Neuron (in vitro differentiated cells): Measurements from ENCODE around the gene ZNFX1.
"Not testable (repeated sequence)": the region's sequence is repeated elsewhere in the genome, so short reads cannot be mapped to it uniquely, and the experiment has no call there.

ENCODE experiments used
- H2AFZ ChIP-seq: one replicate; pipeline ENCODE4 v1.6.1; 2013; ENCODE audit warnings: low read depth, mild to moderate bottlenecking, inconsistent platforms, low read length, moderate library complexity
- H3K27me3 ChIP-seq: one replicate; pipeline ENCODE4 v1.6.1; 2013; ENCODE audit warnings: low read length; ENCODE audit not compliant: insufficient read depth
- H3K36me3 ChIP-seq: one replicate; pipeline ENCODE4 v1.6.1; 2013; ENCODE audit warnings: low read length; ENCODE audit not compliant: insufficient read depth
- H3K4me1 ChIP-seq: one replicate; pipeline ENCODE4 v1.6.1; 2013; ENCODE audit warnings: low read length; ENCODE audit not compliant: insufficient read depth
- H3K4me3 ChIP-seq: 2 replicates; pipeline ENCODE4 v1.5.1; 2013; ENCODE audit warnings: mild to moderate bottlenecking, low read length, moderate library complexity
- H3K9me3 ChIP-seq: one replicate; pipeline ENCODE4 v1.6.1; 2013; ENCODE audit warnings: low read length

ZNFX1 gene

DNA sequence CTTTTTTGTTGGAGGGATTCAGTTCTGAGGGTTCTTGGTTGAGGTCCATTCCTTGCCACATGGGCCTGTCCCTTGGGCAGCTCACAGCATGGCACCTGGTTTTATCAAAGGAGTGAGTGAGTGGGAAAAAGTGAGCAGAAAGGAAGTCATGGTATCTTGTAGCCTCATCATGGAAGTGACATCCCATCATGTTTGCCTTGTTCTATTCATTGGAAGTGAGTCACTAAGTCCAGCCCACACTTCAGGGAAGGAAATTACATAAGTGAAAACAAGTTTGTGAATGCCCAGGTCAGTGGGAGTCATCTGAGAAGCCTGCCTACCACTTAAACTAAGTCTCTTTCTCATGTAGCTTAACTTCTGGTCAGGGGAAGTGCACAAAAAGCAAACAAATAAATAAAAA, 32.8 kb upstream of the ZNFX1 start:
- Histone ChIP-seq H2AFZ (no peak overlapping the region), H3K36me3 (no peaks in the 10 kb centered on the region), H3K4me3 (no peak overlapping the region), H3K9me3 (no peaks in the 10 kb centered on the region), H3K4me1 (no peaks in the 10 kb centered on the region), H3K27me3 (peaks cover 9% of the 10 kb centered on the region)

DNA sequence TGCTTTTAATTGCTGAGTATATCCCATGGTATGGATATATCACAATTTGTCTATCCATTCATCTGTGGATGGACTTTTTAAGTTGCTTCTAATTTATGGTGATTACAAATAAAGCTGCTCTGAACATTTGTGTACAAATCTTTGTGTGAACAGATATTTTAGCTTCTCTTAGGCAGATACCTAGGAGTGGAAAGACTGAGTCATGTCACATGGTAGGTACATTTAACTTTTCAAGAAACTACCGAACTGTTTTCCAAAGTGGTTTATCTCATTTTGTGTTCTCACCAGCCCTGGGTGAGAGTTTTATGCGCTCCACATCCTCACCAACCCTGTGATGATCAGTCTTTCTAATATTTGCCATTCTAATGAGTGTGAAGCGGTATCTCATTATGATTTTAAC, 31.0 kb upstream of the ZNFX1 start:
- no peaks in the 10 kb centered on the region for H3K9me3 ChIP-seq
- no peak overlapping the region for H3K4me3 ChIP-seq
- no peaks in the 10 kb centered on the region for H3K36me3 ChIP-seq
- H3K27me3 ChIP-seq, result peaks cover 3% of the 10 kb centered on the region
- H3K4me1 ChIP-seq, result no peaks in the 10 kb centered on the region
- H2AFZ ChIP-seq, result no peak overlapping the region

DNA sequence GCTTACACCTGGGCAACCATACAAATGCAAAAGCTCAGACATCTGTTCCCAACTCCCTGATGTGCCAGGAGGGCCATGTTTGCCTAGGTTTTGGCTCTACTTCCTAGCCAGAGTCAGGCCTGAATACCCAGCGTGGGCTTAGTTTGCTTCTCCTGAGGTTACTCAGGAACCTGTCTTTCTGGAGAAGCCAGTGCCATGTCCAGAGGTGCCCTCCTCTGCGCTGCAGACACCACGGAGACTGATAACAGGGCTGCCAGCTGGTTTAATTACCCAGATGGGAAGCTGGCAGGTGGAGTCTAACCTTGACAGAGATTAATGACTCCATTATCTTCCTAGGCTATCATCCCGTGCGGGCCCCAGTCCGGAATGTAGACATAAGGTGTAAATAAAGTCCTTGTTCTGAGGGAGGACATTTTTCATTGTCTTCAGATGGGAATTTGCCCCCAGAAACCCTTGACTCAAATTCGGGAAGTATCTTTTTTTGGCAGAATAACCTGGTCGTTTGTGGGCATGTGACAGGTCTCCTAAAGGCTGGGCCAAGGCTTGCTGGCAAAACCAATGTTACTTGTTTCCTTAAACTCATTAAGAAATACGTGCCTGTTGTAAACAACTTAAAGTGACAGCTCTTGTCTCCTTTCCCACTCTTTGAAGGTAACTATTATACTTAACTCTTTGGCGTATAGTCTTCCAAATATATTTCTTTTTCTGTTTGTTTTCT, 29.2 kb upstream of the ZNFX1 start:
- Histone ChIP-seq H3K4me1 (no peaks in the 10 kb centered on the region), H3K9me3 (no peaks in the 10 kb centered on the region), H3K4me3 (no peak overlapping the region), H2AFZ (no peak overlapping the region), H3K36me3 (no peaks in the 10 kb centered on the region), H3K27me3 (no peaks in the 10 kb centered on the region)

DNA sequence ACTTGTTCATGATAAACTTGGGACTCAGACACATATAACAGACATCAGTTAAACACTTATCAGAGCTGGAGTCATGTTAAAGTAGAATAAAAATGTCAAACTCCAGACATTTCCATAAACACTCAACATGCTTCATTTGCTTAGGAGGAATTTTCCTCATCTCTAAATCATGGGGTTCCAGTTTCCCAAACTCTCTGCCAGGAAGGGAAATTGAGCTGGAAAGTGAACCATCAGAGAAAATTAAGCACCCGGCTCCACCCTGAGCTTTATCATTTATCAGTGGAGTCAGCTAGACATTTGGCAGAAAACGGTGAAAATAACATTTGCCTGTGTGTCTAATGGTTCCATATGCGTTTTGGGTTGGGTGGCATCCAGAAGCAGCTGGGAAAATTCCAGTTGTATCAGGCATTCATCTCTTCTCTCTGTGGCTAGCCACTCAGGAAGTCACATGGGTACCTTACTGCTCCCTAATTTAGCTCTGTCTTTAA, 25.3 kb upstream of the ZNFX1 start:
- Histone ChIP-seq H3K4me3 (no peak overlapping the region), H3K9me3 (no peaks in the 10 kb centered on the region), H3K4me1 (no peaks in the 10 kb centered on the region), H3K27me3 (no peaks in the 10 kb centered on the region), H2AFZ (no peak overlapping the region), H3K36me3 (no peaks in the 10 kb centered on the region)

DNA sequence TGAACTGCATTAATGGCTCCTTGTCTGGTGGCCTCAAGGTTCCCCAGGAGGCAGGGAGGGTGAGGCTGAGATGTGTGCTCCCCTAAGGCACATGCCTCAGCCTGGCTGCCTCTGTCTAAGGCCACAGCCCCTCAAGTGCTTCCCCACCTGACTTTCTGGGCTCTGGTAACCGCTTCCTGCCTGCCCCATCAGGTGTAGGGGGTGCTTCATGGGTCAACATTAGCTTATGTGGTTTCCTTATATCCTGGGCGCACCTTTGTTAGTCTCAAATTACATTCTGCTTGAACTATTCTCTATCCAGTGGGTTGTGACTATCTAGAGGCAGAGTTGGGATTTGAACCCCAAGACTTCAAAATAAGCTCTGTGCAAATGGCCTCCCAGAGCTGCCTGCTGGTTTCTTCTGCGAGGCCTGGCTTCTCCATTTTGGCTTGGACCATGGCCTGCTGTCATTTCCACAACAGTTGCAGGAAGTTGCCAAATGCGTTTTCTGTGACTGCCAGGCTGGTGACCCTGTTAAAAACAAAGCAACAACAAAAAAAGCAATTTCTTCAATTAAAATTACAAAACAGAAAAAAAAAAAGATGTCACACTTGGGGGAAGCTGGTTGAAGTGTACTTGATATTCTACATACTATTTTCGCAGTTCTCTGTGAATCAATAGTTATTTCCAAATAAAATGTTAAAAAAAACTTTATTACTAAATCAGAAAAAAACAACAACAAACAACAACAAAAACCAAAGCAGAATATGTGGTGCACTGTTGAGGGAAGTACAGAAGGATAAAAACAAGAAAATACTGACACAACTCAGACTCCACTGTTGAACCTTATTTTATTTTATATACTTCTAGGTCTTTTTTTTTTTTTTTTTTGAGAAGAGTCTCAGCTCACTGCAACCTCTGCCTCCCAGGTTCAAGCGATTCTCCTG, 20.0 kb upstream of the ZNFX1 start:
- Histone ChIP-seq H2AFZ (no peak overlapping the region), H3K27me3 (no peaks in the 10 kb centered on the region), H3K36me3 (peaks cover 8% of the 10 kb centered on the region), H3K9me3 (no peaks in the 10 kb centered on the region), H3K4me3 (no peak overlapping the region), H3K4me1 (no peaks in the 10 kb centered on the region)

DNA sequence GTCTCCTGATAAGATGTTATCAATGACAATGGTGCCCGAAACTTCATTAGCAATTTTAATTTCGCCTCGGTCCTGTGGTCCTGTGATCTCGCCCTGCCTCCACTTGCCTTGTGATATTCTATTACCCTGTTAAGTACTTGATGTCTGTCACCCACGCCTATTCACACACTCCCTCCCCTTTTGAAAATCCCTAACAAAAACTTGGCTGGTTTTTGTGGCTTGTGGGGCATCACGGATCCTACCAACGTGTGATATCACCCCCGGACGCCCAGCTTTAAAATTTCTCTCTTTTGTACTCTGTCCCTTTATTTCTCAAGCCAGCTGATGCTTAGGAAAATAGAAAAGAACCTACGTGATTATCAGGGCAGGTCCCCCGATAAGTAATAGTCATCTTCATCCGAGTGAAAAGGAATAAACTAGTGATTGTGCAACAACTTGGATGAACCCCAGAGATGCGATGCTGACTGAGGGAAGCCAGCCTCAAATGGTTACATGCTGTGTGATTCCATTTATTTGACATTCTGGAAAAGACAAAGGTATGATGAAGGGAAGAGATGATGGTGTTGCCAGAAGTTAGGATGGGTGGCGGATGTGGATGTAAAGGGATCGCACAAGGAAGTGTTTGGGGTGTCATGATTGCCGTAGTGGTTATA, 16.3 kb upstream of the ZNFX1 start:
- H3K36me3 ChIP-seq, result peaks cover 30% of the 10 kb centered on the region
- not testable (repeated sequence) for H2AFZ ChIP-seq, H3K4me3 ChIP-seq, H3K4me1 ChIP-seq, H3K27me3 ChIP-seq, H3K9me3 ChIP-seq

DNA sequence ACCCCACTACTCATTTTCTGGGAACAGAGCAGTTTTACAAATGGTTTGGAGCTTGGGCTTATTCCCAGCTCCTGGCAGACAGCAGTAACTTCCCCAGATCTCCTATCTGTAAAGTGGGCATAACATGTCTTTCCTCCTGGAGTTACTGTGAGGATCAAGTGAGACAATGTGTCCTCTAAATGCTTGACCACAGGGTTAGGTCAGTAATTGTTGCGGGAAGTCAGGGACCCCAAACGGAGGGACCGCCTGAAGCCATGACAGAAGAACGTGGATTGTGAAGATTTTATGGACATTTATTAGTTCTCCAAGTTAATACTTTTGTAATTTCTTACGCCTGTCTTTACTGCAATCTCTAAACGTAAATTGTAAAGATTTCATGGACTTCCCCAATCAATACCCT, 15.3 kb upstream of the ZNFX1 start:
- H3K27me3 ChIP-seq, result no peaks in the 10 kb centered on the region
- no peaks in the 10 kb centered on the region for H3K9me3 ChIP-seq
- H3K4me1 ChIP-seq, result no peaks in the 10 kb centered on the region
- H3K4me3 ChIP-seq, result no peak overlapping the region
- no peak overlapping the region for H2AFZ ChIP-seq
- H3K36me3 ChIP-seq, result peaks cover 40% of the 10 kb centered on the region

DNA sequence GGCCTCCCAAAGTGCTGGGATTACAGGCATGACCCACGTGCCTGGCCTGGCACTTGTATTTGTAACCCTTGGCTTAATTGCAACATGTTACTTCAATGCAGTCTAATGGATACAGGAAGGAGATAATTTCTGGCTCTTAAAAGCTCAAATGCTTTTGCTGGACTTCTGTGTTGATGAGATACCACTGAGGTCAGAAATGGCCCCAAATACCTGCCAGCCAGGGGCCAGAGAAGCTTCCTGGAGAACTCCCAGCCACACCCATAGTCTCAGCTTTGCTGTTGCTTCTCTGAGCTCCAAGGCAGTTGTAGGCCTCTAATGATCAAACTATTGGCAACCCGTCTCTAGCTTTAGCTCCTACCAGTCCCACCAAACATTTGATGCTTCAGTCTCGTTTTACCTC, 14.2 kb upstream of the ZNFX1 start:
- no peak overlapping the region for H3K4me3 ChIP-seq
- H2AFZ ChIP-seq, result no peak overlapping the region
- no peaks in the 10 kb centered on the region for H3K27me3 ChIP-seq
- H3K4me1 ChIP-seq, result no peaks in the 10 kb centered on the region
- H3K9me3 ChIP-seq, result peaks cover 4% of the 10 kb centered on the region
- H3K36me3 ChIP-seq, result peaks cover 51% of the 10 kb centered on the region

DNA sequence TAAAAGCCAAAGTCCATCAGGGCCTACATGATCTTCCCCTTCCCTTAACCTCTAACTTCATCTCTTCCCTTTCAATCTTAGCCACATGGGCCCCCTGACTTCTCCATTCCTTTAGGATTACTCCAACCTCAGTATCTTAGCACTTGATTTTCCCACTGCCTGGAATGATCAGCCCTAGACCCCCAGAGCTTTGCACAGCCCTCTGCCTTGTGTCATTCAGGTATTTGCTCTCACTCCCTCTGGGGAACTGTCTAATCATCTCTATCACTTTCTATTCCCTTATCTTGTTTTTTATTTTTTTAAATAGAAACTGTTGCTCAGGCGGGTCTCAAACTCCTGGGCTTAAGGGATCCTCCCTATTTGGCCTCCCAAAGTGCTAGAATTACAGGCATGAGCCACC, 13.3 kb upstream of the ZNFX1 start:
- H3K4me3 ChIP-seq, result no peak overlapping the region
- H3K9me3 ChIP-seq, result peaks cover 13% of the 10 kb centered on the region
- H3K36me3 ChIP-seq, result peaks cover 57% of the 10 kb centered on the region
- H3K4me1 ChIP-seq, result no peaks in the 10 kb centered on the region
- no peak overlapping the region for H2AFZ ChIP-seq
- no peaks in the 10 kb centered on the region for H3K27me3 ChIP-seq

DNA sequence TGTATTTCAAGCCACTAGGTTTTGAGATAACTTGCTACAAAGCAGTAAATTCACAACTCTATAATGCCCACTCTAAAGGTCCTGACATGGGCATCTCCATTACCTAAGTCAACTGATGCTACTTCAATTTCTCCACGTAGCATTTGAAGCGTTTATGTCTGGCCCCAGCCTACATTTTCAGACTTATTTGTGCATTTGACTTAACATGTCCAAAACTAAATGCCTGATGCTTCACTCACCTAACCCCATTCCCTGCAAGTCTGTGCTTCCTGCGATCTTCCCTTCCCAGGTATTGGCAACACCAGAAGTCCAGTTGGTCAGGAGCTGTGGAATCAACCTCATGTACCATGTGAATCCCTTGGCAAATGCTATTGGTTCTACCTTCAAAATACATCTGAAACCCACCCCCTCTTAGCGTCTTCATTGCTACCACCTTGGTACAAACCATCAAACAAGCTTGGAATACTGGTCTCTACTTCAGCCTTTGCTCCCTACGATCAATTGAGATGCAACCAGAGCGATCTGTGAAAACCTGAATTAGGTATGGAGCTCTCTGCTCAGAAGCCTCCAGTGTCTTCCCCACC, 12.8 kb upstream of the ZNFX1 start:
- no peaks in the 10 kb centered on the region for H3K4me1 ChIP-seq
- H3K9me3 ChIP-seq, result peaks cover 18% of the 10 kb centered on the region
- no peak overlapping the region for H3K4me3 ChIP-seq
- H2AFZ ChIP-seq, result no peak overlapping the region
- peaks cover 61% of the 10 kb centered on the region for H3K36me3 ChIP-seq
- no peaks in the 10 kb centered on the region for H3K27me3 ChIP-seq

DNA sequence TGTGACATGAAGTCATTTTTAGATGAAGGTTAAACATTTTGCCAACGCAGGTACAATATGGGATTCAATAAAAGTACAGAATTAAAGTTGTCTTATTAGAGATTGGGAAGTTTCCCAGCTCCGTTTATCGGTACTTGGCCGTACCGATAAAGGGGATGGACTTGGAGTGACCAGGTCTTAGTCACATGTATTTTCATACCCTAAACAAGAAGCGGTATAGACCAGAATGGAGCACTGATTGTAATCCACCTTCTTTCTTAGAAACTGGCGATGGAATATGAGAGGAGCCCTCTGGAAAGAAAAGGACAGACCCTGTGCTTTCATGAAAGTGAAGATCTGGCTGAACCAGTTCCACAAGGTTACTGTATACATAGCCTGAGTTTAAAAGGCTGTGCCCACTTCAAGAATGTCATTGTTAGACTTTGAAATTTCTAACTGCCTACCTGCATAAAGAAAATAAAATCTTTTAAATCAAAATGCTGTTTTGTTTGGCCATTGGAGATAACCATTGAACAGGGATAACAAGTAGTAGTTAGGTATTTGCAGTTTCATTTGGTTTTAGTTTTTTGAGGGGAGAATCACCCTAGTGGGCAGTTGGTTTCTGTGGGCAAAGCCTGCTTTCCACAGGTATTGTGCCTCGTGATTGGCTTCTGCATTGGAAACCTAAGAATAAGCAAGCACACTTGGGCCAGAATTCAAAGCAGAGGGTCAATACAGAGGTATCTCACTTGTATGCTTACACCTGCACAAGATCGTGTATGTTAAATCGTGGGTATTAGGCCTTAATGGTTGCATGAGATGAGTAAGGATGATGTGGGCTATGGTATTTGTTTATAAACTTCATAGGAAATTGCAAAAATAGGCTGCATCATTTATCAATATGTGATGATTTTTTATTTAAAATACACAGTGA, 11.2 kb upstream of the ZNFX1 start:
- no peaks in the 10 kb centered on the region for H3K4me1 ChIP-seq

DNA sequence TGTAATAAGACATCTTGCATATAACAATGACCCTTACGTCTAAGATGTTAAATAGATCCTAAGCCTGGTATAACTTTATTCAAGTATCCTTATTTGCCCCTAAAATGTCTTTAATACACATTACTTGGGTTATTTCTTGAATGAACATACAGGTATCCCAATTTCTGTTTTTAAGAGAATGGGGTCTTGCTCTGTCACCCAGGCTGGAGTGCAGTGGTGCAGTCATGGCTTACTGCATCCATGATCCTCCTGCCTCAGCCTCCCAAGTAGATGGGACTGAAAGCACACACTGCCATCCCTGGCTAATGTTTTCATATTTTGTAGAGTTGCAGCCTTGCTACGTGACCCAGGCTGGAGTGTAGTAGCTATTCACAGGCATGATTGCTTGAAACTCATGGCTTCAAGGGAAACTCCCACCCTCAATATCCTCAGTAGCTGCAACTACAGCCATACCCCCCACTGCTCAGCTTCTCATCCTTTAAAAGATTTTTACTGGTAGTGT, 10.4 kb upstream of the ZNFX1 start:
- no peak overlapping the region for H3K4me3 ChIP-seq
- H3K36me3 ChIP-seq, result peaks cover 79% of the 10 kb centered on the region
- peaks cover 34% of the 10 kb centered on the region for H3K9me3 ChIP-seq
- no peaks in the 10 kb centered on the region for H3K4me1 ChIP-seq
- H2AFZ ChIP-seq, result no peak overlapping the region
- H3K27me3 ChIP-seq, result no peaks in the 10 kb centered on the region

More for the DNA sequence above, 11.2 kb upstream of the ZNFX1 start:
- Histone ChIP-seq H3K36me3 (peaks cover 72% of the 10 kb centered on the region), H3K27me3 (no peaks in the 10 kb centered on the region), H3K9me3 (peaks cover 26% of the 10 kb centered on the region), H3K4me3 (no peak overlapping the region), H2AFZ (no peak overlapping the region)
